Gastroesophageal sphincter (tissue), 4 donors: ENCODE results near the gene IBSP. TPM values are rescaled to one million over a fixed set of nuclear protein-coding genes. Genes with fewer than 3 reads are reported as not detected.

Source experiments
- ATAC-seq: fragments of 150-250 bp; one replicate; pipeline ENCODE4 v1.9.1; 2016; ENCODE audit warnings: mild to moderate bottlenecking, moderate library complexity
- H3K27ac ChIP-seq, 4 donors: fragments of 200-600 bp; sonication (generic) in 3 of 4; 1 replicate in 3 of 4; 2 replicates in 1 of 4; pipeline ENCODE4 v1.5.1; 2016 to 2019
- H3K27me3 ChIP-seq: fragments of 200-600 bp; sonication (generic); one replicate; pipeline ENCODE4 v1.5.1; 2019
- H3K36me3 ChIP-seq, 2 donors: fragments of 200-600 bp; sonication (generic); one replicate each; pipeline ENCODE4 v1.5.1; 2019; ENCODE audit warnings: control low read depth in 1 of 2
- H3K4me1 ChIP-seq, 3 donors: fragments of 200-600 bp; sonication (generic); 1 replicate in 2 of 3; 2 replicates in 1 of 3; pipeline ENCODE4 v1.5.1; 2016 to 2019; ENCODE audit warnings: control low read depth in 2 of 3
- H3K4me3 ChIP-seq, 2 donors: fragments of 200-600 bp; sonication (generic); one replicate each; pipeline ENCODE4 v1.5.1; 2019; ENCODE audit warnings: mild to moderate bottlenecking in 1 of 2, moderate library complexity in 1 of 2
- H3K9me3 ChIP-seq, 3 donors: fragments of 200-600 bp; sonication (generic); one replicate each; pipeline ENCODE4 v1.5.1; 2017 to 2019; ENCODE audit warnings: control low read depth in 2 of 3
- EP300 ChIP-seq: sonication (generic); formaldehyde crosslinking; IDR thresholded peaks from one replicate; pipeline ENCODE4 v1.6.1; 2017; ENCODE audit warnings: antibody characterized with exemption, mild to moderate bottlenecking
- POLR2A ChIP-seq, 2 donors: fragments of 450-650 bp; IDR thresholded peaks; one replicate each; pipeline ENCODE4 v1.6.1; 2017; ENCODE audit warnings: antibody characterized with exemption in 2 of 2, mild to moderate bottlenecking in 2 of 2, moderate library complexity in 1 of 2
- POLR2AphosphoS5 ChIP-seq: sonication (generic); formaldehyde crosslinking; IDR thresholded peaks from one replicate; pipeline ENCODE4 v1.6.1; 2017; ENCODE audit warnings: antibody characterized with exemption
- WGBS, 2 donors: methylation state at CpG; one replicate each; pipeline ENCODE4 v1.1.5; 2018; ENCODE audit warnings: low coverage in 1 of 2; 5-methylcytosine and 5-hydroxymethylcytosine counted together
- total RNA-seq, 4 donors: library from RNA; depleted of rRNA; stranded (reverse); fragments of >200 nt; gene quantifications; one replicate each; pipeline ENCODE4 v1.1.0, GENCODE V29; 2016
- TF ChIP-seq, protein P1 (sequence below), 4 experiments: fragments of 200-600 bp in 2 of 4; fragments of 450-650 bp in 2 of 4; sonication (generic) in 1 of 4; IDR thresholded peaks; one replicate each; pipeline ENCODE4 v1.5.1; 2017 to 2019; ENCODE audit warnings: antibody characterized with exemption in 4 of 4, mild to moderate bottlenecking in 2 of 4, moderate library complexity in 2 of 4

IBSP gene
- total RNA-seq, 4 donors from 2014 or later = not detected

DNA sequence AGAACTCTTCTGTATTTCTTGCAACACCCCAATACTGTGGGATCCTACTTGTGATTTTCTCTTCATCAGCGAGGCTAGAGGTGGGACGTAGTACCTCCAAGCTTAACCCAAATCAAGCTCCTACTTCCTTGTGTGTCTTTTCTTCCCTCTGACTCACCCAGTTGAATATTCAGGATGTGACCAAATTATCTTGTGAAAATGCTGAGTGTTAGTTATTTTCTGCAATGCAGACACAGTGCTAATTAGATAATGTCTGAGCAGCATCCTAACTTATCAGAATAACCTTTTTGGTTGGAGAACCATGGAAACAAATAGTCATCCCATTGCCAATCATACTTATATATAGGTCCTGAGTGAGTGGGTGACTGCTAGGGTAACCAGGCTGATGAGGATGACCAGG is 35.8 kb downstream of the IBSP start:
- WGBS, 2 donors = 80 to 97% methylated on average over 2 of the region's 2 CpGs
- Histone ChIP-seq H3K36me3 (no peaks in the 10 kb centered on the region), H3K27me3 (no peaks in the 10 kb centered on the region), H3K4me3 (no peak overlapping the region), H3K9me3 (no peaks in the 10 kb centered on the region), H3K27ac (no peak overlapping the region), H3K4me1 (peaks cover 0 to 10% (median 0%) of the 10 kb centered on the region in 3 donors)
- TF ChIP-seq EP300 (no peak), POLR2A (IDR thresholded peaks at IDR 0.05) (no peak), POLR2AphosphoS5 (no peak)
- TF ChIP-seq, protein P1, sequence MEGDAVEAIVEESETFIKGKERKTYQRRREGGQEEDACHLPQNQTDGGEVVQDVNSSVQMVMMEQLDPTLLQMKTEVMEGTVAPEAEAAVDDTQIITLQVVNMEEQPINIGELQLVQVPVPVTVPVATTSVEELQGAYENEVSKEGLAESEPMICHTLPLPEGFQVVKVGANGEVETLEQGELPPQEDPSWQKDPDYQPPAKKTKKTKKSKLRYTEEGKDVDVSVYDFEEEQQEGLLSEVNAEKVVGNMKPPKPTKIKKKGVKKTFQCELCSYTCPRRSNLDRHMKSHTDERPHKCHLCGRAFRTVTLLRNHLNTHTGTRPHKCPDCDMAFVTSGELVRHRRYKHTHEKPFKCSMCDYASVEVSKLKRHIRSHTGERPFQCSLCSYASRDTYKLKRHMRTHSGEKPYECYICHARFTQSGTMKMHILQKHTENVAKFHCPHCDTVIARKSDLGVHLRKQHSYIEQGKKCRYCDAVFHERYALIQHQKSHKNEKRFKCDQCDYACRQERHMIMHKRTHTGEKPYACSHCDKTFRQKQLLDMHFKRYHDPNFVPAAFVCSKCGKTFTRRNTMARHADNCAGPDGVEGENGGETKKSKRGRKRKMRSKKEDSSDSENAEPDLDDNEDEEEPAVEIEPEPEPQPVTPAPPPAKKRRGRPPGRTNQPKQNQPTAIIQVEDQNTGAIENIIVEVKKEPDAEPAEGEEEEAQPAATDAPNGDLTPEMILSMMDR (IDR thresholded peaks at IDR 0.05) = no peak
- no peak for ATAC-seq

DNA sequence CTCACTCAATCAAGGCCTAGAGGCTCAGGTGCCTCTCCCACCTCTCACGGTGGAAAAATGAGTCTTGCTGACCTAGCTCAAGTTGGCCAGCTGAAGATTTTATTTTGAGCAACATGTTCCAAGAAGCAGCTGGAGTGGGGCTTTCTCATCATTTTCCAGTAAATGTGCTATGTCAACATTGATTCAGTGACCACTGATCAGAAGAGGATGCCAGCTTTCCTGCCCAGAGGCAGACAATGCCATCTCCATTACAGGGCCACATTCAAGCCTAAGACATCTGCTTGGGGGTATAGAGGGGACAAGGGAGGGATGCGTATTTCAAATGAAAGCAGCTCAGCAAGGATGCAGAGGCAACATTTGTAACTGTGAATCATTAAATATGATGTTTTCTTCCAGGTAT is 36.4 kb downstream of the IBSP start:
- WGBS, 2 donors = 80 to 90% methylated on average over 1 of the region's 2 CpGs

DNA sequence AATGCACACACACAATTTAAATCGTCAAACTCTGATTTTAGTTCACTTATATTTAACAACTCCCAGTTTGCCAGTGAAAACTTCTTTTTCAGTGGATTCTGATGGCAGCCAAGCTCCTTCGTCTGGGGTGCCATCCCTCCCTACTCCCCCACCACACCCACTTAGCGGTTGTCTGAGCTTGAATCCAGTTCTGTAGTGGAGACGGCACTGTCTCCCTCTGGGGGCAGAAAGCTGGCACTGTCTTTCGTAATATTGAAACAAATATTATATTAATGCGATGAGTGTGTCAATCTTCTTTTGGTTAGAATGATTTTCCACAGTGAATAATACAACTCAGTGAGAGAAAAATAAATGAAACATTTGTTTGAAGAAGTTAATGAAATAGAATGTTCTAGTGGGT is 38.9 kb downstream of the IBSP start:
- Histone ChIP-seq H3K27me3 (no peaks in the 10 kb centered on the region), H3K4me3 (no peak overlapping the region), H3K27ac (peak overlapping the region in 1 of 4 donors; percentile 49), H3K36me3 (no peaks in the 10 kb centered on the region), H3K9me3 (no peaks in the 10 kb centered on the region), H3K4me1 (peaks cover 0 to 10% (median 0%) of the 10 kb centered on the region in 3 donors)
- TF ChIP-seq, protein P1 (IDR thresholded peaks at IDR 0.05) = peak in 2 of 4 experiments; percentile 10 to 33
- TF ChIP-seq POLR2AphosphoS5 = no peak
- WGBS, 2 donors = 72 to 100% methylated on average over 2 to 4 of the region's 6 CpGs
- no peak for ATAC-seq

More for the DNA sequence above, 36.4 kb downstream of the IBSP start:
- H3K27ac ChIP-seq = no peak overlapping the region
- no peaks in the 10 kb centered on the region for H3K27me3 ChIP-seq
- no peak overlapping the region for H3K4me3 ChIP-seq
- H3K36me3 ChIP-seq = no peaks in the 10 kb centered on the region
- TF ChIP-seq, protein P1 (IDR thresholded peaks at IDR 0.05) = no peak
- TF ChIP-seq EP300 (no peak), POLR2AphosphoS5 (no peak), POLR2A (IDR thresholded peaks at IDR 0.05) (no peak)
- ATAC-seq = no peak
- H3K9me3 ChIP-seq = no peaks in the 10 kb centered on the region
- peaks cover 0 to 10% (median 0%) of the 10 kb centered on the region in 3 donors for H3K4me1 ChIP-seq

DNA sequence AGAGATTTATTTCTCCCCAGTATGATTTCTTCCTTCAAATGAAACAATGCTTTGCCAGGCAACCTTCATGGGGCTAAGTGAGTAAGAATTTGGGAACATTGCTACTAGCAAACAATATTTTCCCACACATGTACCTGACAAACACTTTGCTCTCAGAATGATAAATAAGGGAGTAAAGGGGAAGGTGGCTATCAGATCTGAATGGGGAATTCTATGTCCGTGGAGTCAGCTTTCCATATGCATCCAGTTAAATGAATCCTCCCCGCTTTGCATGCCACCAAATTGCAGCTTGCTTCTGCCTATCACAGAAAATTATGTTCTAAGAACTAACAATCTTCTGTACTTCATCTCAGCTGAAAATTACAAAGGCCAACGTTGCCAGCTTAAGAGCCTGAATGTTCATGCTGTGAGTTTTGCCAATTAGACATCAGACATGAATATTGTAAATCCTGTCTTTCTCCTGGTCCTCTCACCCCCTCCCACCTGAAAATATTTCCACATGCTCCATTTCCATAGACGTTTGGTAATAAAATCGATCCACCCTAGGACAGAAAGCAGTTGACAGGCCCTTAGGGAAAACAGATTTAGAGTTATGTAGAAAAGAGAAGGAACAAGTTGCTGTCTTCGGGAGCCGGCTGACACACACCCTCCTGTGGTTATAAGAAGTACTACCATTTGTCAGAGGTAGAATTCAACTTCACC is 39.7 kb downstream of the IBSP start:
- ATAC-seq = no peak
- H3K9me3 ChIP-seq = no peaks in the 10 kb centered on the region
- 26 to 28% methylated on average over 7 of the region's 7 CpGs for WGBS, 2 donors
- peaks cover 0 to 10% (median 0%) of the 10 kb centered on the region in 3 donors for H3K4me1 ChIP-seq
- H3K36me3 ChIP-seq = no peaks in the 10 kb centered on the region
- H3K27ac ChIP-seq = peak overlapping the region in 2 of 4 donors; percentile 3 to 49
- no peak overlapping the region for H3K4me3 ChIP-seq
- TF ChIP-seq POLR2AphosphoS5 (no peak), EP300 (no peak), POLR2A (IDR thresholded peaks at IDR 0.05) (no peak)
- TF ChIP-seq, protein P1 (IDR thresholded peaks at IDR 0.05) = peak; percentile 69 to 83 (median 76)
- no peaks in the 10 kb centered on the region for H3K27me3 ChIP-seq

DNA sequence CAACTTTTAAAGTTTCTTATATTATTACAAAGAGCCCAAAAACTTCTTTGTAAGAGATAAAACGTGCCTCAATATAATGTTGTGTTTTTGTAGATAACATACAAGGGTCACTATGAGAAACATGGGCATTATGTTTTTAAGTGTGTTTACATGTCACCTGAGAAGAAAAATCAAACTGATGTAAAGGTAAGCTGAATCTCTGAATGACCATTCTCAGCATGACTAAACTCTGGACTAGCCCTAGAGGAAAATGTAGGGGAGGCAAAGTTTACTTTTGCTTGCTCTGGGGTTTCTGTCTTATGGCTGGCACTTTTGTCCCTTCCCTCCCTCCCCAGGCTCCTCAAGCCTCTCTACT is 40.2 kb downstream of the IBSP start:
- Histone ChIP-seq H3K36me3 (no peaks in the 10 kb centered on the region), H3K27me3 (no peaks in the 10 kb centered on the region), H3K4me3 (no peak overlapping the region), H3K4me1 (peaks cover 0 to 10% (median 0%) of the 10 kb centered on the region in 3 donors), H3K27ac (peak overlapping the region in 1 of 4 donors; percentile 49), H3K9me3 (no peaks in the 10 kb centered on the region)
- TF ChIP-seq, protein P1 (IDR thresholded peaks at IDR 0.05) = no peak
- TF ChIP-seq POLR2AphosphoS5 = no peak
- no peak for TF ChIP-seq POLR2A (IDR thresholded peaks at IDR 0.05)
- TF ChIP-seq EP300 = no peak
- WGBS, 2 donors = 0% methylated on average over 1 of the region's 1 CpG
- ATAC-seq = no peak
